PC-9 (cell line): Measurements from ENCODE around the gene IL1A. TPM values are rescaled to one million over a fixed set of nuclear protein-coding genes. Genes with fewer than 3 reads are reported as not detected.

Source experiments
- BruUV-seq: library from RNA; stranded (reverse); fragments of 400-500 nt; replicated peaks from 2 replicates; lab custom pipeline; 2021; lab: Mats Ljungman, UMichigan
- CTCF ChIA-PET: fragments of 300-600 bp; sonication (Branson Sonifier 250); formaldehyde crosslinking; loops from one replicate; lab custom pipeline; 2022; ENCODE audit warnings: antibody characterized with exemption; lab: Charles Lee
- POLR2A ChIA-PET: fragments of 300-600 bp; sonication (Branson Sonifier 250); formaldehyde crosslinking; loops from one replicate; lab custom pipeline; 2022; ENCODE audit warnings: antibody characterized with exemption; ENCODE audit not compliant: unreplicated experiment; lab: Charles Lee
- DNase-seq, 2 experiments: peaks; one replicate each; pipeline versions ENCODE4 v3.0.0 to v3.0.0-alpha.2; 2015 to 2022; ENCODE audit warnings: mixed read lengths in 1 of 2
- H2AFZ ChIP-seq: fragments of 200-600 bp; sonication (generic); 2 replicates; pipeline ENCODE4 v1.8.1; 2017; ENCODE audit warnings: antibody characterized with exemption
- H3F3A ChIP-seq: fragments of 200-600 bp; sonication (generic); 2 replicates; pipeline ENCODE4 v1.8.1; 2017; ENCODE audit warnings: antibody characterized with exemption, mild to moderate bottlenecking, low read depth; ENCODE audit not compliant: insufficient read depth
- H3K27ac ChIP-seq: fragments of 200-600 bp; sonication (generic); 2 replicates; pipeline ENCODE4 v1.6.1; 2016; ENCODE audit warnings: mixed run types
- H3K27me3 ChIP-seq: fragments of 200-600 bp; sonication (generic); 2 replicates; pipeline ENCODE4 v1.6.1; 2016; ENCODE audit warnings: low read depth, mixed run types; ENCODE audit not compliant: insufficient read depth
- H3K36me3 ChIP-seq: fragments of 200-600 bp; sonication (generic); 2 replicates; pipeline ENCODE4 v1.6.1; 2016; ENCODE audit warnings: low read depth, mixed run types
- H3K4me1 ChIP-seq: fragments of 200-600 bp; sonication (generic); replicated peaks from 2 replicates; pipeline ENCODE4 v1.6.1; 2016; ENCODE audit warnings: mixed run types; ENCODE audit not compliant: insufficient read depth
- H3K4me2 ChIP-seq: fragments of 200-600 bp; sonication (generic); 2 replicates; pipeline ENCODE4 v1.6.1; 2017; ENCODE audit warnings: mixed run types
- H3K4me3 ChIP-seq: fragments of 200-600 bp; sonication (generic); 2 replicates; pipeline ENCODE4 v1.6.1; 2016; ENCODE audit warnings: mixed run types
- H3K79me2 ChIP-seq: fragments of 200-600 bp; sonication (generic); 2 replicates; pipeline ENCODE4 v1.6.1; 2017; ENCODE audit warnings: low read depth, mixed run types
- H3K9me2 ChIP-seq: fragments of 200-600 bp; sonication (generic); 2 replicates; pipeline ENCODE4 v1.8.1; 2017; ENCODE audit warnings: mild to moderate bottlenecking; ENCODE audit not compliant: insufficient read depth
- H3K9me3 ChIP-seq: fragments of 200-600 bp; sonication (generic); 2 replicates; pipeline ENCODE4 v1.8.1; 2016; ENCODE audit warnings: low read depth; ENCODE audit not compliant: insufficient read depth
- H4K20me1 ChIP-seq: fragments of 200-600 bp; sonication (generic); 2 replicates; pipeline ENCODE4 v1.8.1; 2017; ENCODE audit not compliant: insufficient read depth
- CTCF ChIP-seq: fragments of 200-600 bp; sonication (generic); conservative IDR thresholded peaks from 2 replicates; pipeline ENCODE4 v1.6.1; 2017; ENCODE audit warnings: mixed run types, antibody characterized with exemption, mild to moderate bottlenecking, moderate library complexity
- EZH2 ChIP-seq: fragments of 200-600 bp; sonication (generic); IDR thresholded peaks from 2 replicates; pipeline ENCODE4 v1.8.0; 2017; ENCODE audit warnings: antibody characterized with exemption, low read depth
- intact Hi-C: fragments of 100-400 bp; cut with micrococcal nuclease; formaldehyde crosslinking; loops from one replicate; pipeline ENCODE4 v1.10.0; 2022; ENCODE audit not compliant: unreplicated experiment
- total RNA-seq: library from RNA; stranded (reverse); gene quantifications from 2 replicates; pipeline ENCODE4 v1.2.3, GENCODE V29; 2021

Gene IL1A
- total RNA-seq, 1 experiment from 2014 or later = 0.55 TPM

- ChIA-PET POLR2A (interaction anchor here (0.5 kb wide), 1 partner anchor 27 kb away, joined by 4 read pairs; no protein-coding TSS in a partner anchor), CTCF (no interaction called here)
- Histone ChIP-seq H3F3A (peaks cover 14% of the 10 kb centered on the region; the same call in 1 of the 2 replicates), H3K4me1 (peaks cover 29% of the 10 kb centered on the region), H3K36me3 (peaks cover 21% of the 10 kb centered on the region), H4K20me1 (no peaks in the 10 kb centered on the region), H3K79me2 (peaks cover 33% of the 10 kb centered on the region), H3K9me3 (no peaks in the 10 kb centered on the region), H3K27ac (0 out of 2 replicates have a peak within 1 kb of the TSS, but pooled peaks have one; percentile 25), H3K9me2 (no peaks in the 10 kb centered on the region), H3K4me2 (peak within 1 kb of the TSS; percentile 90), H2AFZ (peak within 1 kb of the TSS; percentile 80), H3K27me3 (no peaks in the 10 kb centered on the region), H3K4me3 (peak within 1 kb of the TSS; percentile 77)
- BruUV-seq = TSS peak; percentile 60
- DNase-seq = peak; percentile 94
- TF ChIP-seq CTCF = no peak
- TF ChIP-seq EZH2 = no peak
- intact Hi-C loops = loop anchor here (1.0 to 5.0 kb wide), 6 partner anchors 30 to 314 kb away; no protein-coding TSS in a partner anchor
Observed at GRCh38 chr2:112764071-112765044, 19.9 kb downstream of the IL1A start, which contains the start of gene CKAP2L. Gene CKAP2L, minus strand, starts transcription at chr2:112764609. Its CDS starts 11 bp downstream, at chr2:112764598.

DNA sequence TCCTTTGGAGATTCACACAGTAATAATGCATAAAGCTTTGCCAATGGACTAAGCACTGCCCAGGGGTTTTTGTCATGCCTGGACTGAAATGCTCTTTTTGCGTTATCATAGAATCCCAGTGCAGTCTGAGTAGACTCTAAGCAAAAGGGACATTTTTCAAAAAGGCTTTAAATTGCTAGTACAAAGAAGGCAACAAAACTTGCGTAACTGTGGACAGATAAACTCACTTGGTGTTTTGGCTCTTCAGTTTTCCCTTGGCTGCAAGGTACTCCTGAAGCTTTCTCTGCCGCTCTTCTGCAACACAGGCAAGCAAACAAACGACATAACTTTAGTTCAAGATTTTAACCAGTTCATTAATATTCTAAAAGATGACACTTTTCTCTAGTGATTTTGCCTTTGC, 22.0 kb downstream of the IL1A start:
- no peak overlapping the region for H3K4me3 ChIP-seq
- H2AFZ ChIP-seq = no peak overlapping the region
- peaks cover 33% of the 10 kb centered on the region for H3K79me2 ChIP-seq
- H4K20me1 ChIP-seq = no peaks in the 10 kb centered on the region
- H3K4me2 ChIP-seq = no peak overlapping the region
- no peaks in the 10 kb centered on the region for H3K9me3 ChIP-seq
- no peak overlapping the region for H3K27ac ChIP-seq
- DNase-seq = no peak
- CTCF ChIA-PET = no interaction called here
- no TSS peak for BruUV-seq
- no peaks in the 10 kb centered on the region; the same call in 1 of the 2 replicates for H3F3A ChIP-seq
- intact Hi-C loops = loop anchor here (5.0 kb wide), 1 partner anchor 105 kb away; no protein-coding TSS in a partner anchor
- POLR2A ChIA-PET = no interaction called here
- H3K36me3 ChIP-seq = peaks cover 27% of the 10 kb centered on the region
- H3K9me2 ChIP-seq = no peaks in the 10 kb centered on the region
- H3K4me1 ChIP-seq = peaks cover 24% of the 10 kb centered on the region
- H3K27me3 ChIP-seq = no peaks in the 10 kb centered on the region
- TF ChIP-seq CTCF = no peak
- TF ChIP-seq EZH2 = no peak

GRCh38 chr2:112760149-112760548, 24.1 kb downstream of the IL1A start:
- Histone ChIP-seq H2AFZ (no peak overlapping the region), H3K9me3 (no peaks in the 10 kb centered on the region), H3K4me3 (no peak overlapping the region), H3K27ac (no peak overlapping the region), H3K36me3 (peaks cover 43% of the 10 kb centered on the region), H3K79me2 (peaks cover 33% of the 10 kb centered on the region), H3K4me1 (peaks cover 16% of the 10 kb centered on the region), H3K27me3 (no peaks in the 10 kb centered on the region), H3K4me2 (no peak overlapping the region), H4K20me1 (no peaks in the 10 kb centered on the region), H3F3A (no peaks in the 10 kb centered on the region; the same call in 1 of the 2 replicates), H3K9me2 (no peaks in the 10 kb centered on the region)
- BruUV-seq = no TSS peak
- TF ChIP-seq CTCF (no peak), EZH2 (no peak)
- ChIA-PET POLR2A (no interaction called here), CTCF (interaction anchor here (0.6 kb wide), 1 partner anchor 167 kb away, joined by 3 read pairs; no protein-coding TSS in a partner anchor)
- intact Hi-C loops = loop anchor here (5.0 kb wide), 1 partner anchor 107 kb away; no protein-coding TSS in a partner anchor
- no peak for DNase-seq
